LNCaP clone FGC (cell line): Measurements from ENCODE around the gene VWA3A.
"Not testable (repeated sequence)": the region's sequence is repeated elsewhere in the genome, so short reads cannot be mapped to it uniquely, and the experiment has no call there.

ENCODE experiments used
- DNase-seq: peaks from one replicate; pipeline ENCODE4 v3.0.0-alpha.2; 2011; ENCODE audit warnings: low read depth
- H3K4me3 ChIP-seq: 2 replicates; pipeline ENCODE4 v1.5.1; 2011; ENCODE audit warnings: mild to moderate bottlenecking, low read depth, low read length, control low read depth
- CTCF ChIP-seq: IDR thresholded peaks from 2 replicates; pipeline ENCODE4 v1.5.1; 2012; ENCODE audit warnings: mild to moderate bottlenecking; ENCODE audit not compliant: control insufficient read depth, insufficient read depth; ENCODE audit errors: extremely low read depth

VWA3A gene

GRCh38 chr16:22165508-22166285 is 73.4 kb downstream of the VWA3A start:
- TF ChIP-seq CTCF, result no peak
- H3K4me3 ChIP-seq, result no peak overlapping the region
- DNase-seq, result no peak

- no peak for TF ChIP-seq CTCF
- H3K4me3 ChIP-seq, result no peak overlapping the region
- DNase-seq, result no peak
These were observed 79.6 kb downstream of the VWA3A start for GRCh38 chr16:22171953-22172352.

GRCh38 chr16:22172642-22173041 is 80.3 kb downstream of the VWA3A start:
- not testable (repeated sequence) for DNase-seq

GRCh38 chr16:22174642-22175041 is 82.3 kb downstream of the VWA3A start:
- TF ChIP-seq CTCF, result no peak
- no peak for DNase-seq
- H3K4me3 ChIP-seq, result no peak overlapping the region

More at GRCh38 chr16:22172642-22173041, 80.3 kb downstream of the VWA3A start:
- not testable (repeated sequence) for H3K4me3 ChIP-seq

- DNase-seq, result no peak
- no peak for TF ChIP-seq CTCF
These were observed 85.9 kb downstream of the VWA3A start for GRCh38 chr16:22177968-22178930.

GRCh38 chr16:22181426-22181825 is 89.1 kb downstream of the VWA3A start:
- DNase-seq, result no peak
- no peak for TF ChIP-seq CTCF
- no peak overlapping the region for H3K4me3 ChIP-seq

More at GRCh38 chr16:22177968-22178930, 85.9 kb downstream of the VWA3A start:
- H3K4me3 ChIP-seq, result no peak overlapping the region

GRCh38 chr16:22181843-22182242 is 89.5 kb downstream of the VWA3A start:
- DNase-seq, result no peak
- no peak overlapping the region for H3K4me3 ChIP-seq
- TF ChIP-seq CTCF, result no peak
